Body of pancreas (tissue), 4 donors: ENCODE data around the gene PLPPR1. TPM values are rescaled to one million over a fixed set of nuclear protein-coding genes. Genes with fewer than 3 reads are reported as not detected.

ENCODE experiments used
- ATAC-seq: fragments of 150-250 bp; one replicate; pipeline ENCODE4 v1.9.1; 2016
- DNase-seq, 4 donors: peaks; one replicate each; pipeline ENCODE4 v3.0.0-alpha.2; 2019
- H3K27ac ChIP-seq, 4 donors: fragments of 200-600 bp; sonication (generic); 1 replicate in 3 of 4; 2 replicates in 1 of 4; pipeline versions ENCODE4 v1.5.1 to v1.6.1; 2016 to 2019; ENCODE audit warnings: mild to moderate bottlenecking in 1 of 4, mixed read lengths in 1 of 4, moderate library complexity in 1 of 4
- H3K27me3 ChIP-seq, 2 donors: fragments of 200-600 bp; sonication (generic); one replicate each; pipeline ENCODE4 v1.6.0; 2016; ENCODE audit warnings: mild to moderate bottlenecking in 1 of 2
- H3K36me3 ChIP-seq, 2 donors: fragments of 200-600 bp; sonication (generic); replicated peaks in 1 of 2; 2 replicates each; pipeline ENCODE4 v1.5.1; 2016; ENCODE audit warnings: low read depth in 2 of 2; ENCODE audit not compliant: insufficient read depth in 1 of 2
- H3K4me1 ChIP-seq: fragments of 200-600 bp; sonication (generic); one replicate; pipeline ENCODE4 v1.6.0; 2016
- H3K4me3 ChIP-seq, 2 donors: fragments of 200-600 bp; sonication (generic); 1 replicate in 1 of 2; 2 replicates in 1 of 2; pipeline ENCODE4 v1.5.1; 2016 to 2019
- H3K9me3 ChIP-seq, 3 donors: fragments of 200-600 bp; sonication (generic); 1 replicate in 2 of 3; 2 replicates in 1 of 3; pipeline ENCODE4 v1.5.1; 2016
- CTCF ChIP-seq, 7 experiments: fragments of 450-650 bp in 4 of 7; fragments of 200-600 bp in 3 of 7; sonication (generic) in 3 of 7; IDR thresholded peaks; one replicate each; pipeline ENCODE4 v1.5.1; 2016 to 2019; ENCODE audit warnings: antibody characterized with exemption in 7 of 7
- POLR2A ChIP-seq, 3 donors: fragments of 450-650 bp; IDR thresholded peaks; one replicate each; pipeline ENCODE4 v1.6.1; 2016; ENCODE audit warnings: antibody characterized with exemption in 3 of 3, mild to moderate bottlenecking in 2 of 3
- WGBS, 2 donors: methylation state at CpG; one replicate each; pipeline ENCODE4 v1.1.5; 2017; 5-methylcytosine and 5-hydroxymethylcytosine counted together
- intact Hi-C: fragments of 100-400 bp; cut with DNase I; formaldehyde crosslinking; loops from one replicate; pipeline ENCODE4 v1.15.1; 2023
- total RNA-seq, 2 donors: library from RNA; depleted of rRNA; stranded (reverse); fragments of >200 nt; gene quantifications; one replicate each; pipeline ENCODE4 v1.1.0, GENCODE V29; 2016

PLPPR1 gene
- total RNA-seq, result under 1 TPM in 1 of 2 donors, not detected in 1; 0.26 TPM

GRCh38 chr9:101028346-101029314 is at the start of gene PLPPR1:
Gene PLPPR1, plus strand, starts transcription at chr9:101028727.
- Histone ChIP-seq H3K27me3 (peaks cover 0 to 4% of the 10 kb centered on the region in 2 donors), H3K27ac (peak within 1 kb of the TSS in 1 of 4 donors; percentile 7), H3K4me3 (peak within 1 kb of the TSS; percentile 1 to 56), H3K9me3 (no peaks in the 10 kb centered on the region), H3K36me3 (no peaks in the 10 kb centered on the region), H3K4me1 (peaks cover 19% of the 10 kb centered on the region)
- intact Hi-C loops, result no loop called here
- ATAC-seq (peak; percentile 88), DNase-seq (peak; percentile 65 to 89 (median 78))
- TF ChIP-seq CTCF (IDR thresholded peaks at IDR 0.05), result no peak
- peak in 2 of 3 donors; percentile 25 for TF ChIP-seq POLR2A (IDR thresholded peaks at IDR 0.05)
- 1 to 2% methylated on average over 22 to 89 of the region's 89 CpGs for WGBS, 2 donors

- no peak for DNase-seq
- H3K36me3 ChIP-seq, result no peaks in the 10 kb centered on the region
- H3K27ac ChIP-seq, result no peak overlapping the region
- H3K27me3 ChIP-seq, result no peaks in the 10 kb centered on the region
- WGBS, 2 donors, result 0 to 10% methylated on average over 1 of the region's 1 CpG
- no peak for TF ChIP-seq CTCF (IDR thresholded peaks at IDR 0.05)
- no peak for TF ChIP-seq POLR2A (IDR thresholded peaks at IDR 0.05)
- intact Hi-C loops, result no loop called here
- no peak overlapping the region for H3K4me3 ChIP-seq
- no peaks in the 10 kb centered on the region for H3K9me3 ChIP-seq
- no peak for ATAC-seq
- peaks cover 5% of the 10 kb centered on the region for H3K4me1 ChIP-seq
These were observed 38.8 kb upstream of the PLPPR1 start for GRCh38 chr9:100989731-100990130.

GRCh38 chr9:100990605-100991381 is 37.7 kb upstream of the PLPPR1 start:
- H3K27ac ChIP-seq, result no peak overlapping the region
- TF ChIP-seq POLR2A (IDR thresholded peaks at IDR 0.05) (no peak), CTCF (IDR thresholded peaks at IDR 0.05) (no peak)
- no peaks in the 10 kb centered on the region for H3K9me3 ChIP-seq
- peaks cover 5% of the 10 kb centered on the region for H3K4me1 ChIP-seq
- no peak overlapping the region for H3K4me3 ChIP-seq
- intact Hi-C loops, result no loop called here
- no peak for DNase-seq
- no peaks in the 10 kb centered on the region for H3K27me3 ChIP-seq
- no peak for ATAC-seq
- no peaks in the 10 kb centered on the region for H3K36me3 ChIP-seq
- WGBS, 2 donors, result 0 to 5% methylated on average over 1 of the region's 1 CpG

- no peak overlapping the region for H3K4me3 ChIP-seq
- intact Hi-C loops, result no loop called here
- H3K36me3 ChIP-seq, result no peaks in the 10 kb centered on the region
- TF ChIP-seq POLR2A (IDR thresholded peaks at IDR 0.05) (no peak), CTCF (IDR thresholded peaks at IDR 0.05) (no peak)
- H3K4me1 ChIP-seq, result peaks cover 5% of the 10 kb centered on the region
- no peaks in the 10 kb centered on the region for H3K9me3 ChIP-seq
- ATAC-seq, result no peak
- 95 to 98% methylated on average over 1 of the region's 1 CpG for WGBS, 2 donors
- no peak for DNase-seq
- H3K27ac ChIP-seq, result no peak overlapping the region
- H3K27me3 ChIP-seq, result no peaks in the 10 kb centered on the region
These were observed 35.9 kb upstream of the PLPPR1 start for GRCh38 chr9:100992632-100993031.
